GM12864 (cell line): ENCODE data around the gene SORCS1.

Experiments
- DNase-seq: peaks from one replicate; pipeline ENCODE4 v3.0.0-alpha.2; 2011; ENCODE audit warnings: low read depth
- H3K4me3 ChIP-seq: 2 replicates; pipeline ENCODE4 v1.5.1; 2011; ENCODE audit warnings: mild to moderate bottlenecking, low read depth, low read length, control low read depth
- TF ChIP-seq, protein P1 (sequence below): IDR thresholded peaks from 2 replicates; pipeline ENCODE4 v1.5.1; 2011; ENCODE audit warnings: low read depth, mild to moderate bottlenecking, moderate library complexity, low read length, control low read depth, inconsistent platforms; ENCODE audit errors: missing control alignments

The SORCS1 gene

DNA sequence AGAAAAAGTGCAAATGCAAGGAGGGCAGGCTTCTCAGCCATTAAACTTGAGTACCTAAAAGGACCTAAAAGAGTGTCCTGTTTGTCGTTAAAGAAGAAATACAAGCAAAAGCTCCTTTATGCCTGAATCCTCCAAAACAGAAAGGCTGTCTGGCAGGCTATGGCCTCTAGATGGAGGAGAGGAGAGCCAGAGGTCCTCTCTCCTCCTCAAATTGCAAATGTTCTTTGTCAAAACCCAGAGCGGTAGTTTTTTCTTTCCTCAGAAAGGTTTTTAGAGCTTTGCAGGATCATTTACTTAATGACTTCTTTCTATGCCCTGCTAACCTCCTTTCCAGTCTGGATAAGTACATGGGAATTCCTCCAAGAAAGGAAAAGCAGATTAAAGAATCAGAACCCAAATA lies 1.9 kb upstream of the SORCS1 start:
- H3K4me3 ChIP-seq = no peak overlapping the region
- DNase-seq = no peak
- TF ChIP-seq, protein P1, sequence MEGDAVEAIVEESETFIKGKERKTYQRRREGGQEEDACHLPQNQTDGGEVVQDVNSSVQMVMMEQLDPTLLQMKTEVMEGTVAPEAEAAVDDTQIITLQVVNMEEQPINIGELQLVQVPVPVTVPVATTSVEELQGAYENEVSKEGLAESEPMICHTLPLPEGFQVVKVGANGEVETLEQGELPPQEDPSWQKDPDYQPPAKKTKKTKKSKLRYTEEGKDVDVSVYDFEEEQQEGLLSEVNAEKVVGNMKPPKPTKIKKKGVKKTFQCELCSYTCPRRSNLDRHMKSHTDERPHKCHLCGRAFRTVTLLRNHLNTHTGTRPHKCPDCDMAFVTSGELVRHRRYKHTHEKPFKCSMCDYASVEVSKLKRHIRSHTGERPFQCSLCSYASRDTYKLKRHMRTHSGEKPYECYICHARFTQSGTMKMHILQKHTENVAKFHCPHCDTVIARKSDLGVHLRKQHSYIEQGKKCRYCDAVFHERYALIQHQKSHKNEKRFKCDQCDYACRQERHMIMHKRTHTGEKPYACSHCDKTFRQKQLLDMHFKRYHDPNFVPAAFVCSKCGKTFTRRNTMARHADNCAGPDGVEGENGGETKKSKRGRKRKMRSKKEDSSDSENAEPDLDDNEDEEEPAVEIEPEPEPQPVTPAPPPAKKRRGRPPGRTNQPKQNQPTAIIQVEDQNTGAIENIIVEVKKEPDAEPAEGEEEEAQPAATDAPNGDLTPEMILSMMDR = no peak

DNA sequence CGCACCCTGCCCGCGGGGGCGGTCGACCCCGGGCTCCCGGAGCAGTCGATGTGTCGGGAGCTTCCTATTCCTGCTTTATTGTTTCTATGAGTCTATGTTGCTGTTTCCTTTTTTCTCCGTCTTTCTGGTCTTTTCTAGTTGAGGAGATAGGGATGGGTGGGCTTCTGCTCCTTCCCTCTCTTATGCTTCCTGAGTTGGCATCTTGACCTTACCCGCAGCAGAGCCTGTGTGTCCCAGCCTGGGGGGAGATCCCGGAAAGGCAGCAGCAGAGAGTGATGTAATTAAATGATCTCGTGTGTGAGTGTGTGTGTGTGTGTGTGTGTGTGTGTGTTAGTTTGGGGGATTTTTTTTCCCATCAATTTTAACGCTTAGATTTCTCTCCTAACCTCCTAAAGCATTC lies 486 bp upstream of the SORCS1 start:
- H3K4me3 ChIP-seq = no peak overlapping the region
- TF ChIP-seq, protein P1 = no peak
- no peak for DNase-seq

DNA sequence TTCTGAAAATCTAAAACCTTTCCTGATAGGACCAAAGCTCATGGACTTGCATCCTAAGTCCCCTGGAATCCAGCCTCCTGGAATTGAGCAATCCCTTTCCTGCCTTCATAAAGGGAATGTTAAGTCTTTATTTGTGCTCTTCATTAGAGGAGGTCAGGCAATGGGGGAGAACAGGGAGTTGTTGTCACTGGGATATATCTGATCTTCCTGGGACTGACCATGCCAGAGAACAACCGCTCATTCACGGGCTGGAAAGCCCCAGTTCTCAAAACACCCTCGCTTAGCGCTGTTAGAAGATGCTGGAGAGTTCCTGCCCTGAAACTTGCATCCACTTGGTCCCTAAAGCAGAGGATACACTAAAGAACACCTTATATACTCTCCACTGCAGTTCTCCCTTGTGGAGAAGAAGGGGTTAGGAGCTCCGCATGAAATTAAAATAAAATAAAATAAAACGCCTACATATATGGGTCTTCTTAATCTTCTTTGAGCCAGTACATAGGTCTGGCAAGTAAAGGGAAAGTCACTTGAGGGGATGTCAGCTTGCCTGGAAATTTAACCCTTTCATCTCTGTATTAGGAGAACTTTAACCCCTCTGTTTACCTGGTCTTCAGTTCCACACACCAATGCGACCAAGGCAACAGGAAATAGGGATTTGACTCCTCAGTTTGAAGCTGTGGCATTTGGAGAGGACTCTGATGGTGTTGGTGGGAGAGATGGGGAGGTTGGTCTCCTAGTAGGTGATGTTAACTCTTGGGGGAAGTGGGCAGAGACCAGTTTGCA lies 1.2 kb downstream of the SORCS1 start:
- TF ChIP-seq, protein P1 = no peak
- no peak overlapping the region for H3K4me3 ChIP-seq
- no peak for DNase-seq

DNA sequence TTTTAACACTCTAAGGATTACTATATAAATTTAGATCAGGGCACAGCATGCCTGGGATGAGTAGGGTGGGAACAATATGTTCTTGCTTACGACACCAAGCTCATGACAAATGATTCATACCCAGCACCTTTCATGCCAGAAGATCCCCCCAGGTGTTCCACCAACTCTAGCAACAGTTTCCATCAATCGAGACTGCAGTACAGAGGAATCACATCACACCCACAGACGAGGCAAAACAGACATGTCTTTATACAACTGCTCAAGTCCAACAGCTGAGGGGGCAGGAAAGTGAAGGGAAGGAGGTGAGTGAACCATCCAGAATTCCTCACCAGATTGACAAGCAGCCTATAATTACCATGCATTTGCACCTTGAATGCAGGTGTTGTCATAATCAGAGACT lies 3.6 kb downstream of the SORCS1 start:
- DNase-seq = no peak
- TF ChIP-seq, protein P1 = no peak
- no peak overlapping the region for H3K4me3 ChIP-seq

DNA sequence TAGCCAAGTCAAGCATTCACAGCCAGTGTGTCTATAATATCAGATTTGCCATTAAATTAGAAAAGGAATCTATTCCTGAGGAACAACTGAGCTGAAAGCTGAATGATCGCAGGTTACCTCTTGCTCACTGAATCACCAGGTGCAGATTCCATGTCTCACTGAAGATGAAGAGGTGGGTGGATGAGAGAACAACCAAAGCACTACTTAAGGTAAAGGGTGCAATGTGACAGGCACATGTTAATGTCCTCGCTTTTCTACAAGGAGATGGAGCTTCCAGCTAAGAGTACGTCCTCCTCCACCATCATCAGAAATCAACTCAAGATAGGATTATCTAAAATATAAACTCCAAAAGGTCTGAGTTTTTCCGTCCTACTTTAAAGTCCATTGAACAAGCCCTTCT lies 4.6 kb downstream of the SORCS1 start:
- DNase-seq = no peak
- no peak overlapping the region for H3K4me3 ChIP-seq
- TF ChIP-seq, protein P1 = no peak

DNA sequence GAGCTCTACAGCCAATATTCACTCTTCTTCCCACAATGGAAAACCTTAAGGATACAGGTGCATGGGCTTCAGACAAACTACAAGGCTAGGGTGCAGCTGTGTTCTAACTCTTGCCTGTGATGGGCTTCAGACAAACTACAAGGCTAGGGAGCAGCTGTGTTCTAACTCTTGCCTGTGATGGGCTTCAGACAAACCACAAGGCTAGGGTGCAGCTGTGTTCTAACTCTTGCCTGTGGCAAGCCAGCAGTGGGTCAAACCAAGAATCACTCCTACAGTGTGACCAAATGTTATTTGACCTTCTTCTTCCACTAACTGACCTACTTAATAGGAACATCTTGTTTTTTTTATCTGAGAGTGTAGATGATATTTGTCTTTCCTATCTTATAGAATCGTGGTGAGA lies 7.4 kb downstream of the SORCS1 start:
- DNase-seq = no peak
- TF ChIP-seq, protein P1 = no peak
- H3K4me3 ChIP-seq = no peak overlapping the region

DNA sequence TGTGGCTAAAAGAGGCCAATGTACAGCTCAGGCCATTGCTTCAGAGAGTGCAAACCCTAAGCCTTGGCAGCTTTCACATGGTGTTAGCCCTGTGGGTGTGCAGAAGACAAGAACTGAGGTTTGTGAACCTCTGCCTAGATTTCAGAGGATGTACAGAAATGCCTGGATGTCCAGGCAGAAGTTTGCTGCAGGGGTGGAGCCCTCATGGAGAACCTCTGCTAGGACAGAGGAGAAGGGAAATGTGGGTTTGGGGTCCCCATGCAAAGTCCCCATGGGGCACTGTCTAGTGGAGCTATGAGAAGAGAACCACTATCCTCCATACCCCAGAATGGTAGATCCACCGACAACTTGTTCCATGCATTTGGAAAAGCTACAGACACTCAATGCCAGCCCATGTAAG lies 12.4 kb downstream of the SORCS1 start:
- H3K4me3 ChIP-seq = no peak overlapping the region
- no peak for DNase-seq
- TF ChIP-seq, protein P1 = no peak
